ENCODE data around the gene SLC26A3.
"Not testable (repeated sequence)": the region's sequence is repeated elsewhere in the genome, so short reads cannot be mapped to it uniquely, and the experiment has no call there.

The SLC26A3 gene

GRCh38 chr7:107803009-107803610 lies at the start of gene SLC26A3:
TSS of gene SLC26A3 (minus strand) at chr7:107803223. CDS start at chr7:107794509, 8,714 bp downstream.
- DNase-seq: no peak

DNA sequence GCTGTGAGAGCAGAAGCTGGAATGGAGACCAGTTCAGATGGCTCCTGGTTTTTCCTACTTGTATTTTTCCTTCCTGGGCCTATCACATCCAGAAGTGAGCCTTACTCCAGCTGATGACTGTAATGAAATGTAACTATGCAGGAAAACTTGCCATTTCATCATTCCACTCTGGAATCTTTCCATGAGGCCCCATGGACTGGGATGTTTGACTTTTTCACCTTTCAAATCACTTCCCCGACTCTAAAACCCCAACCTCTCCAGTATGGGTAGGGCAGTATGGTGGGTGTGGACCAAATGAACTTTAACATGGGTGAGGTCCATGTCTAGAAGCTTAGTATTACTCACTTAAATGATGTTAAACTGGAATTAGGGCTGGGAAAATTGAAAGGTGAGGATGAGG lies 47.6 kb upstream of the SLC26A3 start:
- no peak for DNase-seq

DNA sequence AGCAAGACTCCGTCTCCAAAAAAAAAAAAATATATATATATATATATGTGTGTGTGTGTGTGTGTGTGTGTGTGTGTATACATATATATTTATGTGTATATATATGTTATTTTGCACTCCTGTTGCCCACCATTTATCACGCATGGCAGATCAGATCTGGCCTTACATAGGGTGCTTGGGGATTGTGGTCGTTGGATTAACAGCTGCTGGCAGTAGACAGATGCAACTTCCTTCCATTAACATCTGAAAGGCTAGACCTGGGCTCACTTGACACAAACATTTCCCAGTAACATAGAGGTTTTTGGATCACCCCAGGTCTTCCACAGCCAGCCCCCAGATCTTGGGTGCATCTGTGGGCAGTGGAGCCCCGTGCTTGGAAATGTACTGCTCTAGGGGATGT lies 47.2 kb upstream of the SLC26A3 start:
- DNase-seq: no peak

GRCh38 chr7:107848211-107848610 lies 45.2 kb upstream of the SLC26A3 start:
- DNase-seq: not testable (repeated sequence)

- not testable (repeated sequence) for DNase-seq
These were observed 44.8 kb upstream of the SLC26A3 start for GRCh38 chr7:107847836-107848175.

GRCh38 chr7:107847168-107847835 lies 44.3 kb upstream of the SLC26A3 start:
- DNase-seq: no peak

DNA sequence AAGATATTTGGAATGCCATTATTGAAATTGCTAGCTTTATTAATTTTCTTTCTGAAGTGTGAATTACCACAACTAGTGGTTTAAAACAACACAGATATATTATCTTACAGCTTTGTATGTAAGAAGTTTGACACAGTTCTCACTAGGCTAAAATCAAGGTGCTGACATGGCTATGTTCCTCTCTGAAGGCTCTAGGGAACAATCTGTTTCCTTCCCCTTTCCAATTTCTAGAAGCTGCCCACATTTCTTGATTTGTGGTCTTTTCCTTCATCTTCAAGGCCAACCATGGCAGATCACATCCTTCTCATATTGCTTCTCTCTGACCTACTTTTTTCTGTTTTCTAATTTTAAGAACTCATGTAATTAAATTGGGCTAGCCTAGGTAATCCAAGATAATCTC lies 43.3 kb upstream of the SLC26A3 start:
- DNase-seq: no peak

- no peak for DNase-seq
These were observed 40.2 kb upstream of the SLC26A3 start for GRCh38 chr7:107843184-107843583.

GRCh38 chr7:107842213-107842612 lies 39.2 kb upstream of the SLC26A3 start:
- DNase-seq: no peak

DNA sequence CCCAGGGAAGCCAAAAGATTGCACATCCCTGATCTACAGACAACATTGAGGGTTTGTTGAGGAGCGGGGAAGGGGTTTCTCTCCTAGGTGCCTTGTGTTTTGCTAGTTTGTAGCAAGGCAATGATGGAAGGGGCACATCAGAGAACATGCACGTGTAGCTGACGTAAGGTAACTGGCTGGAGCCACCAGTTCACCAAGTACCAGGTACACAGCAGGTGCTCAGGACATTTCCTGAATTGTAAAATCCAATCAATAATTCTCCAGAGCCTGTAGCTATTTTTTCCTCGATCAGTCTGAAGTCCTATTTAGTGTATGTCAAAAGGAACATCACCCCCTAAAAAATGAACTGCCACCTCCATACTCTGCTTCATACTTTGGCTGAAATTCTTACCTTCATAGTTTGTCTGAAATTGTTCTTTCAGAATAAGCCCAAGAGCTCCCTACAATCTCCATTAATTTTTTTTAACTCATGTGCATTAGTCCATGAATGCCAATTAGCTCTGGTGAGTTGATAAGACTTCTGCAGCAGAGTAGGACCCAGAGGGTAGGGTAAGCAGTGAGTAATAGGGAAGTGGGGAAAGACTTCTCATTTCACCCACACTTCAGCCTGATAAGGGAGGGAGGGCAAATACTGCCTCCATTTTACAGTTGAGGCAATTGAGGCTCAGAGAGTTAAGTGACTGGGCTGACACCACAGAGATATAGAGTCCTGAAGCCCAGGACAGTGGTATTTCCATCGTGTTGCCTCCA lies 36.0 kb upstream of the SLC26A3 start:
- no peak for DNase-seq

GRCh38 chr7:107838024-107838601 lies 35.1 kb upstream of the SLC26A3 start:
- no peak for DNase-seq

GRCh38 chr7:107837145-107837512 lies 34.1 kb upstream of the SLC26A3 start:
- no peak for DNase-seq

- DNase-seq: no peak
These were observed 33.5 kb upstream of the SLC26A3 start for GRCh38 chr7:107836237-107837144.

DNA sequence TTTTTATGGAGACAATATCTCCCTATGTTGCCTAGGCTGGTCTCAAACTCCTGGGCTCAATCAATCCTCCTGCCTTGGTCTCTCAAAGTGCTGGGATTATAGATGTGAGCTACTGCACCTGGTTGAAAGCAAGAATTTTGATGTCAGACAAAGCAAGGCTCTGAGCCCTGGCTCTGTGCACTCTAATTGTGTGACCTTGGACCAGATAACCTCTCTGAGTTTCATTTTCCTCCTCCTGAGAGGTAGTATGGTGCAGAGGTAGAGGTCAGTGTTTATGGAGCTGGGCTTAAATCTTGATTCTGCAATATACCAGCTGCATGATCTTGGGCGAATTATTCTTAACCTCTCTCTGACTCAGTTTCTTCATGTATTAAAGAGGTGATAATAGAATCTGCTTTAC lies 31.4 kb upstream of the SLC26A3 start:
- no peak for DNase-seq

DNA sequence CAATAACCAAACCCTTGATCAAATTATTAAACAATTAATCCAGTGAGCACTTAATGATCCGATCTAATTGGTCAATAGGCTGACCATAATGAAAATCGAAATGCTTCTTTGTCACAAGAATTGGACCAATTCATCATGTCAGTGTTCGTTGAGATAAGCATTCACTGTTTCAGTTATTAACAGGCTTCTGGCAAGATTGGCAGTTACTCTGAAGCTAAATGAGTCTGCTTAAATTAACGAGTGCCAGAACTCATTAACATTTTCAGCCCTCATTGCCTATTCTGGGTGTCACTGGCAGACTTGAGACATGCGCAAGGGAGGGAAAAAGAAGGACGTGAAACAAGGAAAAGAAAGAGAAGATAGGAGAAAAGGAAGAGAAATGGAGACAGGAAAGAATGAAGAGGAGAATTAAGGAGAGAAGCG lies 30.7 kb upstream of the SLC26A3 start:
- DNase-seq: no peak

- DNase-seq: no peak
These were observed 27.4 kb upstream of the SLC26A3 start for GRCh38 chr7:107830420-107830819.

DNA sequence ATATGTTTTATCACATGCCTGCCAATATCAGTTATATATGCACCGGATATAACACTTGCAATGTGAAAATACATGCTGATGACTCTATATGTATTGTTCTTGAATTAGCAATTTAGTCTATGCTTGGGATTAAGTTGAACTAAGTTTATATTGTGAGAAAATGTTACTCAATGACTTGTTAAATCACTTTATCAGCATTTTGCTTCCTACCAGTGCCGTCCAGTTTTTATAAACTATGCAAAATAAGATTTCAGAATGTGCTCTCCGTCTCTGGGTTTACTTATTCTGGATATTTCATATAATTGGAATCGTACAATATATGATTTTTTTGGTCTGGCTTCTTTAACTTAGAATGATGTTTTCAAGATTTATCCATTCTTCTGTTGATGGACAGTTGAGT lies 25.5 kb upstream of the SLC26A3 start:
- no peak for DNase-seq

GRCh38 chr7:107827501-107827900 lies 24.5 kb upstream of the SLC26A3 start:
- DNase-seq: no peak

DNA sequence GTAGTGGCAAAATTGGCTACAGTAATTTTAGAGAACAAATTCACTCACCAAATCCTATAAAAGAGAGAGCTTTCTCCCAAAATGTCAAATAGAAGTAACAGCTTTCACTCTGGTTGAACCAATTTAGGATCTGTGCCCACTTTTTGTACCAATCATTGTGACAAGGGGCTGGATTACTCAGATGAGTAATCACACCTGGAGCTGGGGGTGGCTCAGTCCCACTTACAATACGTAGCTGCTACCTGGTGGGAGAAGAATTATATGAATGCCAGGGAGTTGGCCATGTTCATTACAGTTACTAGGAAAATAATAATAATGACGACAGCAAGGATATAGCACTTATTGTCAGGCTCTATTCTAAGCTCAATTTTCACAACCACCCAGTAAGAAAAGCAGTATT lies 23.4 kb upstream of the SLC26A3 start:
- no peak for DNase-seq

DNA sequence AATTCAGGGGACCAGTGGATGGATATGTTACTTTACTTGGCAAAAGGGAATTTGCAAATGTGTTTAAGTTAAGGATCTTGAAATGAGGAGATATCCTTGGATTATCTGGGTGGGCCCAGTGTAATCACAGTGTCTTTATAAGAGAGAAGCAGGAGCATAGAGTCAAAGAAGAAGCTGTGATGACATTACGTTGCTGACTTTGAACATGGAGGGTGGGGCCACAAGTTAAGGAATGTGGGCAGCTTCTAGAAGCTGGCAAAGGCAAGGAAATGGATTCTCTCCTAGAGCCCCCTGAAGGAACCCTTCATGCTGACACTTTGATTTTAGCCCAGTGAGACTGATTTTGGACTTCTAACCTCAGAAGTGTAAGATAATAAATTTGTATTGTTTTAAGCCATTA lies 21.8 kb upstream of the SLC26A3 start:
- no peak for DNase-seq

GRCh38 chr7:107818622-107819021 lies 15.6 kb upstream of the SLC26A3 start:
- DNase-seq: no peak

- DNase-seq: no peak
These were observed 13.1 kb upstream of the SLC26A3 start for GRCh38 chr7:107816011-107816566.

Data from NCI-H510A (cell line).